ENCODE data around the gene PRKAG3. TPM values are rescaled to one million over a fixed set of nuclear protein-coding genes. Genes with fewer than 3 reads are reported as not detected.
A peak's percentile ranks its signal among the peaks of the same experiment; 100 is the strongest.

The PRKAG3 gene
- total and polyA plus RNA-seq, 2 donors = 1.2 TPM; not detected in 1

GRCh38 chr2:218872645-218873358, 41.2 kb upstream of the PRKAG3 start:
- WGBS = 16% methylated on average over 22 of the region's 22 CpGs
- Histone ChIP-seq H3K4me3 (ENCODE audit: low read depth, low read length) (no peak overlapping the region), H3K36me3 (ENCODE audit: insufficient read depth) (no peaks in the 10 kb centered on the region), H3K4me1 (ENCODE audit: insufficient read depth) (no peaks in the 10 kb centered on the region), H3K27ac (ENCODE audit: low read depth) (no peak overlapping the region)
- no peak for DNase-seq (ENCODE audit: extremely low spot score)

- WGBS = 9% methylated on average over 60 of the region's 60 CpGs
- H3K4me1 ChIP-seq (ENCODE audit: insufficient read depth) = no peaks in the 10 kb centered on the region
- no peak for DNase-seq (ENCODE audit: extremely low spot score)
- H3K36me3 ChIP-seq (ENCODE audit: insufficient read depth) = no peaks in the 10 kb centered on the region
- H3K27ac ChIP-seq (ENCODE audit: low read depth) = no peak overlapping the region
- peak overlapping the region; percentile 22 for H3K4me3 ChIP-seq (ENCODE audit: low read depth, low read length)
These were observed 40.0 kb upstream of the PRKAG3 start for GRCh38 chr2:218871345-218872302.

- H3K27ac ChIP-seq (ENCODE audit: low read depth) = no peak overlapping the region
- peak overlapping the region; percentile 22 for H3K4me3 ChIP-seq (ENCODE audit: low read depth, low read length)
- H3K36me3 ChIP-seq (ENCODE audit: insufficient read depth) = no peaks in the 10 kb centered on the region
- no peaks in the 10 kb centered on the region for H3K4me1 ChIP-seq (ENCODE audit: insufficient read depth)
- WGBS = 21% methylated on average over 18 of the region's 18 CpGs
- DNase-seq (ENCODE audit: extremely low spot score) = no peak
These were observed 39.4 kb upstream of the PRKAG3 start for GRCh38 chr2:218870984-218871344.

GRCh38 chr2:218869064-218869463, 37.5 kb upstream of the PRKAG3 start:
- no peaks in the 10 kb centered on the region for H3K36me3 ChIP-seq (ENCODE audit: insufficient read depth)
- H3K4me3 ChIP-seq (ENCODE audit: low read depth, low read length) = no peak overlapping the region
- no peak for DNase-seq (ENCODE audit: extremely low spot score)
- 86% methylated on average over 9 of the region's 9 CpGs for WGBS
- H3K27ac ChIP-seq (ENCODE audit: low read depth) = no peak overlapping the region
- H3K4me1 ChIP-seq (ENCODE audit: insufficient read depth) = no peaks in the 10 kb centered on the region

- H3K27ac ChIP-seq (ENCODE audit: low read depth) = no peak overlapping the region
- H3K4me1 ChIP-seq (ENCODE audit: insufficient read depth) = no peaks in the 10 kb centered on the region
- 34% methylated on average over 6 of the region's 6 CpGs for WGBS
- no peak for DNase-seq (ENCODE audit: extremely low spot score)
- no peaks in the 10 kb centered on the region for H3K36me3 ChIP-seq (ENCODE audit: insufficient read depth)
- H3K4me3 ChIP-seq (ENCODE audit: low read depth, low read length) = no peak overlapping the region
These were observed 36.3 kb upstream of the PRKAG3 start for GRCh38 chr2:218867900-218868299.

GRCh38 chr2:218865999-218866398, 34.4 kb upstream of the PRKAG3 start:
- no peak overlapping the region for H3K27ac ChIP-seq (ENCODE audit: low read depth)
- WGBS = 60% methylated on average over 6 of the region's 6 CpGs
- DNase-seq (ENCODE audit: extremely low spot score) = no peak

GRCh38 chr2:218865396-218865795, 33.8 kb upstream of the PRKAG3 start:
- 62% methylated on average over 4 of the region's 4 CpGs for WGBS
- no peak overlapping the region for H3K27ac ChIP-seq (ENCODE audit: low read depth)
- no peak overlapping the region for H3K4me3 ChIP-seq (ENCODE audit: low read depth, low read length)
- H3K4me1 ChIP-seq (ENCODE audit: insufficient read depth) = no peaks in the 10 kb centered on the region
- no peak for DNase-seq (ENCODE audit: extremely low spot score)
- no peaks in the 10 kb centered on the region for H3K36me3 ChIP-seq (ENCODE audit: insufficient read depth)

More at GRCh38 chr2:218865999-218866398, 34.4 kb upstream of the PRKAG3 start:
- no peak overlapping the region for H3K4me3 ChIP-seq (ENCODE audit: low read depth, low read length)
- H3K4me1 ChIP-seq (ENCODE audit: insufficient read depth) = no peaks in the 10 kb centered on the region
- no peaks in the 10 kb centered on the region for H3K36me3 ChIP-seq (ENCODE audit: insufficient read depth)

- Histone ChIP-seq H3K4me3 (ENCODE audit: low read depth, low read length) (no peak overlapping the region), H3K4me1 (ENCODE audit: insufficient read depth) (no peaks in the 10 kb centered on the region), H3K27ac (ENCODE audit: low read depth) (no peak overlapping the region), H3K36me3 (ENCODE audit: insufficient read depth) (no peaks in the 10 kb centered on the region)
- DNase-seq (ENCODE audit: extremely low spot score) = no peak
- 66% methylated on average over 3 of the region's 3 CpGs for whole genome bisulfite sequencing
These were observed 31.5 kb upstream of the PRKAG3 start for GRCh38 chr2:218863021-218863520.

- Histone ChIP-seq H3K4me3 (ENCODE audit: low read depth, low read length) (no peak overlapping the region), H3K36me3 (ENCODE audit: insufficient read depth) (no peaks in the 10 kb centered on the region), H3K27ac (ENCODE audit: low read depth) (no peak overlapping the region), H3K4me1 (ENCODE audit: insufficient read depth) (no peaks in the 10 kb centered on the region)
- 66% methylated on average over 7 of the region's 7 CpGs for WGBS
- DNase-seq (ENCODE audit: extremely low spot score) = no peak
These were observed 30.2 kb upstream of the PRKAG3 start for GRCh38 chr2:218861645-218862318.

GRCh38 chr2:218860950-218861381, 29.4 kb upstream of the PRKAG3 start:
- WGBS = 1% methylated on average over 21 of the region's 21 CpGs
- no peak overlapping the region for H3K27ac ChIP-seq (ENCODE audit: low read depth)
- H3K4me3 ChIP-seq (ENCODE audit: low read depth, low read length) = peak overlapping the region; percentile 17
- no peak for DNase-seq (ENCODE audit: extremely low spot score)
- H3K4me1 ChIP-seq (ENCODE audit: insufficient read depth) = no peaks in the 10 kb centered on the region
- no peaks in the 10 kb centered on the region for H3K36me3 ChIP-seq (ENCODE audit: insufficient read depth)

- 2% methylated on average over 47 of the region's 47 CpGs for WGBS
- peak overlapping the region; percentile 35 for H3K4me3 ChIP-seq (ENCODE audit: low read depth, low read length)
- no peak for DNase-seq (ENCODE audit: extremely low spot score)
These were observed 28.6 kb upstream of the PRKAG3 start for GRCh38 chr2:218859988-218860831.

GRCh38 chr2:218859556-218859987, 28.0 kb upstream of the PRKAG3 start, which contains the start of gene WNT6:
Gene WNT6 (plus strand): TSS chr2:218859805. CDS start chr2:218860038, 233 bp downstream.
- H3K27ac ChIP-seq (ENCODE audit: low read depth) = no peak within 1 kb of the TSS
- H3K4me1 ChIP-seq (ENCODE audit: insufficient read depth) = no peaks in the 10 kb centered on the region
- H3K36me3 ChIP-seq (ENCODE audit: insufficient read depth) = no peaks in the 10 kb centered on the region
- peak within 1 kb of the TSS; percentile 35 for H3K4me3 ChIP-seq (ENCODE audit: low read depth, low read length)
- DNase-seq (ENCODE audit: extremely low spot score) = no peak
- under 1% methylated on average over 62 of the region's 64 CpGs for WGBS

More at GRCh38 chr2:218859988-218860831, 28.6 kb upstream of the PRKAG3 start:
- Histone ChIP-seq H3K36me3 (ENCODE audit: insufficient read depth) (no peaks in the 10 kb centered on the region), H3K27ac (ENCODE audit: low read depth) (no peak overlapping the region), H3K4me1 (ENCODE audit: insufficient read depth) (no peaks in the 10 kb centered on the region)
